Sigmoid colon (tissue), 4 donors: ENCODE results near the gene SIN3B.

Experiments
- CTCF ChIP-seq, 4 experiments: fragments of 450-650 bp in 3 of 4; fragments of 200-600 bp in 1 of 4; IDR thresholded peaks; one replicate each; pipeline ENCODE4 v1.5.1; 2016 to 2019; ENCODE audit warnings: antibody characterized with exemption in 4 of 4, mild to moderate bottlenecking in 3 of 4, moderate library complexity in 2 of 4
- POLR2AphosphoS5 ChIP-seq, 4 donors: sonication (generic); formaldehyde crosslinking; IDR thresholded peaks; one replicate each; pipeline ENCODE4 v1.6.1; 2017; ENCODE audit warnings: antibody characterized with exemption in 4 of 4

GRCh38 chr19:16891696-16892382 lies 62.6 kb downstream of the SIN3B start:
- no peak for TF ChIP-seq POLR2AphosphoS5 (IDR thresholded peaks at IDR 0.05)
- TF ChIP-seq CTCF (IDR thresholded peaks at IDR 0.05) = no peak
